ENCODE measurements around the gene CEP55.
"Not testable (repeated sequence)": the region's sequence is repeated elsewhere in the genome, so short reads cannot be mapped to it uniquely, and the experiment has no call there.

The CEP55 gene

GRCh38 chr10:93513091-93513490 is 16.7 kb downstream of the CEP55 start:
- no peak for DNase-seq (ENCODE audit: low read depth in 2 of 2)

- no peak for DNase-seq (ENCODE audit: low read depth in 2 of 2)
Observed at GRCh38 chr10:93514521-93514920, 18.1 kb downstream of the CEP55 start.

DNA sequence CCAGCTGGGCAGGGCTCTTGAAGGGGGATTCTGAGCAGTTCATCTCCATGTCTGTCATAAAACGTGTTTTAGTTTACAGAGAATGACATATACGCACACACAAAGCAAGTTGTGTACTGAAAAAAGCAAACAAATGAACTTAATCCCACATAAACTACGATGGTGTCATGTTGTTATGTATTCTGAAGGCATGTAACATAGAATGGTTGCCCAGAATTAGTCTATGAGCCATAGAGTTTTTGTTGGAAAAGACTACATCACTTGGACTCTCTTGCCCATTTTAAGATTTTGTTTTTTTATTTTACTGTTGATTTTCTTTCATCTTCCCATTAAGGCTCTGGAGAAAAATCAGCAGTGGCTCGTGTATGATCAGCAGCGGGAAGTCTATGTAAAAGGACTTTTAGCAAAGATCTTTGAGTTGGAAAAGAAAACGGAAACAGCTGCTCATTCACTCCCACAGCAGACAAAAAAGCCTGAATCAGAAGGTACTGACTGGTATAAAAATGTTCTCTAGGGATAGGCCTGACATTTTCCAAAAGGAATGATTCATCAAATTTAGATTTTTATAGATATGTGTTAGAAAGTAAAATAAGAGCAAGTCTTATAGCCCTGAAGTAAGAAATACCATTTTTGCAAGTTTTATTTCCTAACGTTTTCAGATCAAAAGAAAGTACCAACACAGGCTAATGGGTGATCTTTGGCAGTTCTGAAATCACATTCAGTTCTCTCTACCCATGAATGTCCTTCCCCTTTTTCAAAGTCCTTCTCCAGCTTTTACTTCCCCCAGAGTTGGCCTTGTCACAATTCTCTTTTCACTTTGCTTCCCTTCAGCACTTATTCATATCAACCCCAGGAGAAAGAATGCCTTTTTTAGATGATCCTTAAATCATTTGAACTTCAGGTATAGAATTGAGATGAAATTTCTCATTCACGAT is 18.9 kb downstream of the CEP55 start:
- DNase-seq (ENCODE audit: low read depth in 2 of 2) = no peak

DNA sequence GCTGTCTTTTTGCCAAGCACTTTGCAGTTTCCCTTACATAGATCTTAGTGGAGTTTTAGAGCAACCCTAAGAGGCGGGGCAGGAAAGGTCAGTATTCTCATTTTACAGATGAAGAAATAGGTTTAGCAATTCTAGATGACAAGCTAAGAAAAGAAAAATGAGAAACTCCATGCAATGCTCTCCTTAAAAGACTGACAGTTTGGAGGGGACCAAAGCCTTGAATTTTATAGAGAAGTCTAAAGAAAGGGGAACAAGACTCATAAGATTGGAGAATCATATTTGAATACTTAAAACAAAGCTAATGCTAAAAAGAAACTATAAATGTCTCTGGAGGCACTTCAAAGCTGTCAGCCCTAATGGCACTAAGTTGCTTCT is 19.6 kb downstream of the CEP55 start:
- no peak for DNase-seq (ENCODE audit: low read depth in 2 of 2)

DNA sequence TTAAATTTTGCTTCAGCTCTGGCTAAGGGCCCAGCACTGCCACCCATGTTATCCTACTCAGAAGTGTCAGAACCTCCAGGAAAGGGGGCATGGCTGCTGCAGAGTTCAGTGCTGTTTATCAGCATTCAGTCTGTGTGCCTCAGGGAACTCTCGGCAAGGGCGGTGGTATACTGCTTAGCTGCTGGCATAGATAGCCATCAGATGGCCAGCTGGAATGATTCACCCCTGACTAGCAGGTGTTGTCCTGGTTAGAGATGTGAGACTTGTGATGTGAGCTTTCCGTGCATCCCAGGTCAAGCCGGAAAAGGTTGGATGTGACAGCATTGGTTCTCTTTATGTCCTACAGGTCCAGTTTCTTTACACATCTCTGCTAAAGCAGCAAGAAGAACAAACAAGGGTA is 22.1 kb downstream of the CEP55 start:
- no peak for DNase-seq (ENCODE audit: low read depth in 2 of 2)

DNA sequence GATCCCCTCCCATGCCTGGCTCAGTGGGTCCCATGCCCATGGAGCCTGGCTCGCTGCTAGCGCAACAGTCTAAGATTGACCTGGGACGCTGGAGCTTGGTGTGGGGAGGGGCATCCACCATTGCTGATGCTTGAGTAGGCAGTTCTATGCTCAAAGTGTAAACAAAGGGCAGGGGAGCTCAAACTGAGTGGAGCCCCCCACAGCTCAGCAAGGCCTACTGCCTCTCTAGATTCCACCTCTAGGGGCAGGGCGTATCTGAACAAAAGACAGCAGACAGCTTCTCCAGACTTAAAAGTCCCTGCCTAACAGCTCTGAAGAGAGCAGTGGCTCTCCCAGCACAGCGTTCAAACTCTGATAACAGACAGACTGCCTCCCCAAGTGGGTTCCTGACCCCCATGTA is 38.9 kb downstream of the CEP55 start:
- no peak for DNase-seq (ENCODE audit: low read depth in 2 of 2)

- DNase-seq (ENCODE audit: low read depth in 2 of 2) = not testable (repeated sequence)
Observed at GRCh38 chr10:93540871-93541270, 44.5 kb downstream of the CEP55 start.

GRCh38 chr10:93541402-93542357 is 45.3 kb downstream of the CEP55 start:
- no peak for DNase-seq (ENCODE audit: low read depth in 2 of 2)

GRCh38 chr10:93542358-93542791 is 46.0 kb downstream of the CEP55 start:
- DNase-seq (ENCODE audit: low read depth in 2 of 2) = no peak

GRCh38 chr10:93546995-93547394 is 50.6 kb downstream of the CEP55 start:
- DNase-seq (ENCODE audit: low read depth in 2 of 2) = not testable (repeated sequence)

GRCh38 chr10:93547522-93547921 is 51.1 kb downstream of the CEP55 start:
- no peak for DNase-seq (ENCODE audit: low read depth in 2 of 2)

DNA sequence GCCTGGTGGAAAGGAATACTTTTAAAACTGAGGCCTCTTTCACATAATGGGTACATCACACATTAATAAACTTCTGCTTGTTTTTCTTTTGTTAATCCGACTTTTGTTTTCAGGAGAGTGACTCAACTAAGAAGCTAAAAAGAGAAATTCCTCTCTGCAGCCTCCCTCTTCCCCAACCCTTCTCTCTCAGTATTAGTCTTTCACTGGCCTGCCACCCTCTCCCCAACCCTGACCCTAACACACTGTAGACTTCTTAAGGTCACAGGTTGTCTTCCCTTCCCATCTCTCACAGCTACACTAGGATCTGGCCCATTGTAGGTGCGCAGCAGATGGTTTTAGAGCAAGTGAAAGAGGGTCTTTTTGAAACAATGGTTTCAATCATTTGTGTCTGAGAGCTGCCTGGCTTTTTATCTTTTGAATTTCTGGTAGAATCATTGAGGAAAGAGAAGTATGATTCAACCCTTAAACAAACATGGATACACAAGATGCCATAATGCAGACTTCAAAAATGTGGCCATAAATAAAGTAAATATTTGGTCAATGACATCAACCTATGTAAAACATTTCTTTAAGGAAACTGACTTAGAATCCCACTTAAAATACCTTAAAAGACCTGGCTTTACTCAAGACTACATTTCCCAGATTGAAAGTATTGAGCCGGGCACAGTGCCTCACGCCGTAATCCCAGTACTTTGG is 52.1 kb downstream of the CEP55 start:
- DNase-seq (ENCODE audit: low read depth in 2 of 2) = no peak

GRCh38 chr10:93550606-93551005 is 54.2 kb downstream of the CEP55 start:
- no peak for DNase-seq (ENCODE audit: low read depth in 2 of 2)

GRCh38 chr10:93552780-93553179 is 56.4 kb downstream of the CEP55 start:
- no peak for DNase-seq (ENCODE audit: low read depth in 2 of 2)

DNA sequence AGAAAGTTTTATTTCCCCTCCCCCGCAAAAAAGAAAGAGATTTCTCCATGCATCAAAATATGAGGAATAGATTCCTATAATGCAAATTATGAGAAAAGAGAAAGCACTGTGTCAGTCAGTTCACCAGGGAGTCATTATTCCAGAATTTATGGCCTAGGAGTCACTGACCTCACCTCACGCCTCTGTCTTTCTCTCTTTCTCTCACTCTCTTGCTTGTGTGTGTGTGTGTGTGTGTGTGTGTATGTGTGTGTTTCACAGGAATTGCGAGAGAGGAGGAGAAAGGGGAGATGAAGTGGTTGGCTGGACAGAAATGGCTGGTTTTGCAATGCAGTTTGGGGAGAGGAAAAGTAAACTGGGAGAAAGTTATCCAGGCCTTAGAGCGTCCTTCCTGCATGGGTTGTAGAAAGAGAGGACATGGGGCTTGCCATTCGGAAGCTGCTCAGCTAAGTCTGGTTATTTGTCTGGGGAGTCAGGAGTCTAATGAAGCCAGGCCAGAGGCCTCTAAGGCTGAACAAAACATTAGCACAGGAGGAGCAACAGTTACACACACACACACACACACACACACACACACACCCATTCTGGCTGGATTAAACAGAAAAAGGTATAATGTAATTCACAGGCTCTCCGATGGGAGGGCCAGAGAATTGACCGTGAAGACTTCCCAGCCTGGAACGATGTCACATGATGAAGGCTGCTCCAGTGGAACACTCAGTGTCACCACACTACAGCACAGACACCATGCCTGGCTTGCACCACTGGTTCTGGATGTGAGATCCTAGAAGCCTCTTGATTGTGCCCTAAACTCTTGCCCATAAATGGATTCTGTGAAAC is 57.3 kb downstream of the CEP55 start:
- DNase-seq (ENCODE audit: low read depth in 2 of 2) = no peak

DNA sequence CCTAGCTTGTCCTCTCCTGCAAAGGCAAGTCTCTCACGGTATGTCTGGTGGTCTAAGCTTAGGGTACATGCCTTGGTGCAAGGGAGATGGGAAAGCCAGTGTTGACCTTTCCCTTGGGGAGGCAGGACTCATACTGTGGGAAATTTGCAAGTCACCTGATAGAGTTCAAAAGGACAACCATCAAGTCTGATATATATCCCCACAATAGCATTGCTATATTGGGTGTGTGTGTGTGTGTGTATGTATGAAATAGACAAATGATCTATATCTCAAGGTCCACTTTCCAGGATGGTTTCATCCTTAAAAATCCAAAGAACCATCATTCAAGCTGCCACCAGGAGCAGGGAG is 57.9 kb downstream of the CEP55 start:
- DNase-seq (ENCODE audit: low read depth in 2 of 2) = no peak

DNA sequence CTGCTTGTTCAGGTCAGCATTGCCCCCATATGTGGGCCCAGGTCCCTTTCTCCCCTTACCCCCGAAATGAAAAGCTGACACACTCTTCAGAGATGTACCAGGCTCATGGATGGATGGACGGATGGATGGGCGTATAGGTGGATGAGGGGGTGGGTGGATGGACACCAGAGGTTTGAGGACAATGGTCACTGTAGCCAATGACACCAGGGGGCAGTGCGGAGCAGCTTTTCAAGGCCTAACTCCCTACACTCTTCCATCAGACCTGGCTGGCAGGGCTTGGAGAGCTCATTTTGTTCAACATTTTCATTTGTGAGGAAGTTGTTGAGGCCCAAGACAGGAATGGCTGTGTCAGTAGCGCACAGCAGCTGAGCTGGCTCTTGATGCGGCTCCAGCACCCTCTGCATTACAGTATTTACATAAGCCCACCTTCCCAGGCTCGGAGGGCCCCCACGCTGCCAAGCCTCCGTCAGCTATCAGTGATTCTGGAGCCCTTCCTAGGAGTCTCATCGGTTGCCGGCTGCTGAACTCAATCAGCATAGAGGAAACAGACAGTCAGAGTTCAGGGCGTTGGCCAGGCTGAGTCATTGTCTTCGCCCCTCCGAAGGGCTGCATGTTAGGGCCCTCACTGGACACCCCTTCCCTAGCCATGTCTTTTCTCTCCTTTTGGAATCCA is 58.5 kb downstream of the CEP55 start:
- DNase-seq (ENCODE audit: low read depth in 2 of 2) = no peak

DNA sequence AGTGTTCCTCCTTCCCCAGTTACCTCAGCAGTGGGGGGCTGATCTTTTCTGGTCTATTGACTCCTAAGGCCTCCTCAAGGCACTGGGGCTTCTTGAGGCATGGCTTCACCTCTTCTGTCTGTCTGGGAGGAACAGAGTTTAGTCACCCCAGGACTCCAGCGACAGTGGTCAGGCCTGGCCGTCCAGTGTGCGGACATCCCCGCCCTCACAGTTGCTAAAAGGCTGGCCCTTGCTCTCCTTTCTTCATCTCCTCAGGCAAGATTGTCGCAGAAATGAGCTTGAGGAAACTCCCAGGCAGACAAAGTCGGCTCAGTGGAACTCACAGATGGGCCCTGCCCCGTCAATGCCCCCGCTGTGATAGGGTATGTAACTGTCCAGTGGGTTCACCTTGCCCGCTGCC is 63.1 kb downstream of the CEP55 start:
- no peak for DNase-seq (ENCODE audit: low read depth in 2 of 2)

DNA sequence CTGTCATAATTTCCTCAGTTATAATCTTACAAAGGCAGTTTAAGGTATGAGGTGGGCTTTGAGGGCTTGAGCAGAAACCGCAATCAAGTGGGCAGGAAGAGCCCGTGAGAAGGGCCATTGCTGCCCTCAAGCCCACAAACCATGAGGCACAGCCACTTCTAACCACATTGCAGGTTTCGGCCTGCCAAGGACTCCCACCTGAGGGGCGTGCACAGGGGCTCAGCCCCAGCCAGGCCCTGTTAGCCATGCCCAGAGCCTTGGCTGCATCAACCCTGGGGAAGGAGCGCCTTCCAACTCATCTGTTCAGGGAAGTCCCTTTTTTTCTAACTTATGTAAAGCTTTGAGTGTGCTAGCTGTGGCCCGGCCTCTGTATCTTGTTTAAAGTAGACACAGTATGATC is 64.1 kb downstream of the CEP55 start:
- DNase-seq (ENCODE audit: low read depth in 2 of 2) = no peak

GRCh38 chr10:93565446-93565845 is 69.0 kb downstream of the CEP55 start:
- no peak for DNase-seq (ENCODE audit: low read depth in 2 of 2)
